Stomach (tissue), 9 donors: ENCODE data around the gene DBNDD1. TPM values are rescaled to one million over a fixed set of nuclear protein-coding genes. Genes with fewer than 3 reads are reported as not detected.

Experiments used
- DNase-seq, 2 donors: peaks; one replicate each; pipeline versions ENCODE4 v3.0.0 to v3.0.0-alpha.2; 2013 to 2019
- H3K27ac ChIP-seq, 5 donors: fragments of 200-600 bp in 4 of 5; sonication (generic) in 4 of 5; one replicate each; pipeline ENCODE4 v1.5.1; 2013 to 2019; ENCODE audit warnings: mild to moderate bottlenecking in 1 of 5, moderate library complexity in 1 of 5
- H3K27me3 ChIP-seq, 3 donors: fragments of 200-600 bp; sonication (generic); one replicate each; pipeline ENCODE4 v1.5.1; 2017 to 2019; ENCODE audit warnings: mixed run types in 1 of 3
- H3K36me3 ChIP-seq, 4 donors: fragments of 200-600 bp; sonication (generic); 1 replicate in 3 of 4; 2 replicates in 1 of 4; pipeline ENCODE4 v1.5.1; 2016 to 2019
- H3K4me1 ChIP-seq, 4 donors: fragments of 200-600 bp; sonication (generic); one replicate each; pipeline ENCODE4 v1.5.1; 2016 to 2019
- H3K4me3 ChIP-seq, 4 donors: fragments of 200-600 bp; sonication (generic) in 3 of 4; one replicate each; pipeline ENCODE4 v1.5.1; 2016 to 2019; ENCODE audit warnings: mild to moderate bottlenecking in 1 of 4
- H3K9me3 ChIP-seq, 4 donors: fragments of 200-600 bp; sonication (generic); one replicate each; pipeline ENCODE4 v1.5.1; 2016 to 2019
- CTCF ChIP-seq, 7 experiments: fragments of 450-650 bp in 4 of 7; fragments of 200-600 bp in 3 of 7; sonication (generic) in 3 of 7; IDR thresholded peaks; one replicate each; pipeline ENCODE4 v1.5.1; 2016 to 2019; ENCODE audit warnings: antibody characterized with exemption in 7 of 7, control low read depth in 2 of 7, mild to moderate bottlenecking in 1 of 7
- EP300 ChIP-seq: sonication (generic); formaldehyde crosslinking; IDR thresholded peaks from one replicate; pipeline ENCODE4 v1.6.1; 2017; ENCODE audit warnings: antibody characterized with exemption
- POLR2A ChIP-seq, 4 donors: fragments of 450-650 bp; IDR thresholded peaks; one replicate each; pipeline ENCODE4 v1.6.1; 2016; ENCODE audit warnings: antibody characterized with exemption in 4 of 4, control low read depth in 2 of 4, mild to moderate bottlenecking in 1 of 4, moderate library complexity in 1 of 4
- POLR2AphosphoS5 ChIP-seq, 3 donors: sonication (generic); formaldehyde crosslinking; IDR thresholded peaks; one replicate each; pipeline ENCODE4 v1.6.1; 2016; ENCODE audit warnings: antibody characterized with exemption in 3 of 3
- WGBS, 5 donors: extraction: QIAGEN DNeasy Blood & Tissue Kit in 3 of 5; methylation state at CpG; one replicate each; pipeline versions ENCODE4 v1.1.5 to v1.1.7; 2013 to 2018; 5-methylcytosine and 5-hydroxymethylcytosine counted together
- intact Hi-C: fragments of 100-400 bp; cut with DNase I; formaldehyde crosslinking; loops from one replicate; pipeline ENCODE4 v1.15.1; 2023; ENCODE audit warnings: low total_unique reads
- polyA plus RNA-seq, 3 donors: library from polyadenylated mRNA; stranded (reverse); fragments of 200-250 nt; gene quantifications; one replicate each; pipeline ENCODE4 v1.2.3, GENCODE V29; 2013
- total RNA-seq, 5 donors: library from RNA; depleted of rRNA; stranded (reverse); fragments of >200 nt; gene quantifications; one replicate each; pipeline versions ENCODE4 v1.1.0 to v1.2.3, GENCODE V29; 2014 to 2016
- donor health status: healthy with polysubstance abuse.
- donor health status: Bipolar disorder and iron deficiency.
- donor health status: healthy.

DBNDD1 gene
- total and polyA plus RNA-seq, 8 donors: 0.73 to 37.1 (median 7.3) TPM; not detected in 1

DNA sequence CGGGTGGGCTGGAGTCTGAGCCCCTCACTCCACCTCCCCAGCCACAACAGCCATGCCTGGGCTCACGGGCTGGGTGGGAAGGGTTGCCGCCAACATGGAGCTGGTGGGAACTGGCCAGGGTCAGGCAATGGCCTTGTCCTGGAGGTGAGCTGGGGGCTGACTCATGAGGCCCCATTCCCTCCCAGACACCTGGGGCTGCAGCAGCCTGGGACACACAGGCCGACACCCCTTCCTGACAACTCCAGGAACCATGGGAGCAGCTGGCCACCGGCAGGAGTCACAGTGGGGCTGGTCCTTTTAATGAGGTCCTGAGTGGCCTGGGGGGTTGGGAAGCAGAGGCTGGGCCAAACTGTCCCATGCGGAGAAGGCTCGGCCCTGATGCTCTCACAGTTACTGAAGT, 12.2 kb downstream of the DBNDD1 start:
- intact Hi-C loops: no loop called here
- Histone ChIP-seq H3K4me1 (peaks cover 0 to 8% (median 0%) of the 10 kb centered on the region in 4 donors), H3K27me3 (no peaks in the 10 kb centered on the region), H3K36me3 (peaks cover 0 to 12% (median 6%) of the 10 kb centered on the region in 4 donors), H3K9me3 (no peaks in the 10 kb centered on the region), H3K27ac (no peak overlapping the region), H3K4me3 (no peak overlapping the region)
- TF ChIP-seq POLR2AphosphoS5 (IDR thresholded peaks at IDR 0.05) (no peak), EP300 (no peak), CTCF (IDR thresholded peaks at IDR 0.05) (no peak), POLR2A (IDR thresholded peaks at IDR 0.05) (no peak)
- WGBS, 5 donors: 85 to 100% (median 90%) methylated on average over 1 to 7 of the region's 7 CpGs
- DNase-seq: no peak

- Histone ChIP-seq H3K36me3 (peaks cover 0 to 12% (median 6%) of the 10 kb centered on the region in 4 donors), H3K27ac (no peak overlapping the region), H3K4me1 (peaks cover 0 to 8% (median 0%) of the 10 kb centered on the region in 4 donors), H3K27me3 (no peaks in the 10 kb centered on the region), H3K4me3 (no peak overlapping the region), H3K9me3 (no peaks in the 10 kb centered on the region)
- intact Hi-C loops: no loop called here
- TF ChIP-seq EP300: no peak
- TF ChIP-seq POLR2AphosphoS5 (IDR thresholded peaks at IDR 0.05): no peak
- no peak for TF ChIP-seq POLR2A (IDR thresholded peaks at IDR 0.05)
- WGBS, 5 donors: 93 to 96% (median 95%) methylated on average over 24 to 37 of the region's 37 CpGs
- DNase-seq: no peak
Measured at GRCh38 chr16:90005956-90006663, 13.1 kb downstream of the DBNDD1 start.

DNA sequence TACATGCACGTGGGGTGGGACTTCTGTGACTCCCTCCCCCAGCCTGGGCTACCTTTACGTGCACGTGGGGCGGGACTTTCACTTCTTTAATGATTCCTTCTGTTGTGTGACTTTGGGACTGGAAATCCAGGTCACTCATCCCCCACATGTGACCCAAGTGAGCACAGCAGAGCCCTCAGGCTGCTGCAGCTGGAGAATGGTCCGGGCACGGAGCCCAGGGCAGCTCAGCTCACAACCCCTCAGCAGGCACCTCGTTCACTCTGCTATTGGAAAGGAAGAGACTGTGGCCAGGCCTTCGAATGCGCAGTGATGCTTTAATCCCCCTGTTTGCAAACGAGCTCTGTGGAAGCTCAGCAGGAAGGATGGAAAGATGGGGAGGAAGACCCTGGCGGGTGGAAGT, 14.7 kb downstream of the DBNDD1 start:
- intact Hi-C loops: no loop called here
- Histone ChIP-seq H3K4me1 (peaks cover 0 to 7% (median 0%) of the 10 kb centered on the region in 4 donors), H3K36me3 (peaks cover 3 to 27% (median 18%) of the 10 kb centered on the region in 4 donors), H3K27ac (no peak overlapping the region), H3K9me3 (no peaks in the 10 kb centered on the region), H3K4me3 (no peak overlapping the region), H3K27me3 (no peaks in the 10 kb centered on the region)
- TF ChIP-seq CTCF (IDR thresholded peaks at IDR 0.05) (no peak), POLR2A (IDR thresholded peaks at IDR 0.05) (no peak), EP300 (no peak), POLR2AphosphoS5 (IDR thresholded peaks at IDR 0.05) (no peak)
- 71 to 86% (median 84%) methylated on average over 8 to 11 of the region's 11 CpGs for WGBS, 5 donors
- no peak for DNase-seq

- H3K4me1 ChIP-seq: no peaks in the 10 kb centered on the region
- intact Hi-C loops: no loop called here
- H3K36me3 ChIP-seq: peaks cover 3 to 41% (median 33%) of the 10 kb centered on the region in 4 donors
- H3K27me3 ChIP-seq: no peaks in the 10 kb centered on the region
- 68 to 81% (median 75%) methylated on average over 7 of the region's 7 CpGs for WGBS, 5 donors
- no peak overlapping the region for H3K27ac ChIP-seq
- no peak overlapping the region for H3K4me3 ChIP-seq
- no peak for DNase-seq
- no peak for TF ChIP-seq POLR2A (IDR thresholded peaks at IDR 0.05)
- no peak for TF ChIP-seq CTCF (IDR thresholded peaks at IDR 0.05)
- no peak for TF ChIP-seq EP300
- no peak for TF ChIP-seq POLR2AphosphoS5 (IDR thresholded peaks at IDR 0.05)
- H3K9me3 ChIP-seq: no peaks in the 10 kb centered on the region
Measured at GRCh38 chr16:90002759-90003158, 16.5 kb downstream of the DBNDD1 start.
